Activated CD4-positive, alpha-beta T cell treated with anti-CD3 and anti-CD28 coated beads, Interleukin-2, Interleukin-6, amounts not matched to agents 100 ng/mL and 50 ng/mL, durations not matched to agents 16 hours and 8 hours (primary cell): Measurements from ENCODE around the gene ASIC2.

Source experiments
- DNase-seq: peaks from one replicate; pipeline ENCODE4 v3.0.0-alpha.2; 2020

The ASIC2 gene

GRCh38 chr17:33287096-33287725, 5.9 kb downstream of the ASIC2 start:
- DNase-seq, result no peak

- no peak for DNase-seq
Observed at GRCh38 chr17:33285413-33285812, 7.7 kb downstream of the ASIC2 start.

- no peak for DNase-seq
Observed at GRCh38 chr17:33284022-33284421, 9.1 kb downstream of the ASIC2 start.

GRCh38 chr17:33280162-33280943, 12.7 kb downstream of the ASIC2 start:
- no peak for DNase-seq

GRCh38 chr17:33277436-33278100, 15.5 kb downstream of the ASIC2 start:
- DNase-seq, result no peak

GRCh38 chr17:33273743-33274410, 19.2 kb downstream of the ASIC2 start:
- no peak for DNase-seq

GRCh38 chr17:33273271-33273670, 19.8 kb downstream of the ASIC2 start:
- no peak for DNase-seq

- no peak for DNase-seq
Observed at GRCh38 chr17:33272438-33272837, 20.7 kb downstream of the ASIC2 start.

GRCh38 chr17:33269337-33270060, 23.6 kb downstream of the ASIC2 start:
- DNase-seq, result no peak

- no peak for DNase-seq
Observed at GRCh38 chr17:33267851-33268548, 25.1 kb downstream of the ASIC2 start.

GRCh38 chr17:33267271-33267790, 25.8 kb downstream of the ASIC2 start:
- DNase-seq, result no peak

- no peak for DNase-seq
Observed at GRCh38 chr17:33266611-33267010, 26.5 kb downstream of the ASIC2 start.

GRCh38 chr17:33266116-33266515, 27.0 kb downstream of the ASIC2 start:
- DNase-seq, result no peak

GRCh38 chr17:33263396-33263795, 29.7 kb downstream of the ASIC2 start:
- DNase-seq, result no peak

GRCh38 chr17:33262266-33263123, 30.6 kb downstream of the ASIC2 start:
- no peak for DNase-seq

GRCh38 chr17:33261820-33262219, 31.3 kb downstream of the ASIC2 start:
- no peak for DNase-seq

GRCh38 chr17:33260638-33261037, 32.5 kb downstream of the ASIC2 start:
- no peak for DNase-seq

GRCh38 chr17:33258296-33258695, 34.8 kb downstream of the ASIC2 start:
- DNase-seq, result no peak

- no peak for DNase-seq
Observed at GRCh38 chr17:33245183-33245582, 47.9 kb downstream of the ASIC2 start.

GRCh38 chr17:33243732-33244131, 49.4 kb downstream of the ASIC2 start:
- no peak for DNase-seq
